SK-N-SH (cell line): Measurements from ENCODE around the gene FGFRL1.

Experiments used
- CTCF ChIP-seq: fragments of 200-600 bp; sonication (generic); IDR thresholded peaks from 2 replicates; pipeline ENCODE4 v1.6.1; 2017; ENCODE audit warnings: antibody characterized with exemption, mild to moderate bottlenecking, moderate library complexity
- EP300 ChIP-seq, 2 experiments: IDR thresholded peaks; 2 replicates each; pipeline versions ENCODE4 v1.4.0 to v1.6.1; 2012; ENCODE audit warnings: borderline replicate concordance in 1 of 2, low read depth in 1 of 2, low read length in 1 of 2
- EZH2phosphoT487 ChIP-seq: fragments of 200-600 bp; sonication (generic); IDR thresholded peaks from 2 replicates; pipeline ENCODE4 v1.6.1; 2017; ENCODE audit warnings: low read depth, mixed run types, mild to moderate bottlenecking, antibody characterized with exemption, moderate library complexity, borderline replicate concordance
- JUND ChIP-seq: IDR thresholded peaks from 2 replicates; pipeline ENCODE4 v1.4.0; 2012
- MAX ChIP-seq: IDR thresholded peaks from 2 replicates; pipeline ENCODE4 v1.4.0; 2012; ENCODE audit warnings: low read depth
- MXI1 ChIP-seq: IDR thresholded peaks from 2 replicates; pipeline ENCODE4 v1.6.1; 2012; ENCODE audit warnings: mild to moderate bottlenecking, low read depth, low read length, improper control_type of control experiment
- POLR2AphosphoS5 ChIP-seq: IDR thresholded peaks from 2 replicates; pipeline ENCODE4 v1.6.1; 2012; ENCODE audit warnings: low read depth, low read length
- RAD21 ChIP-seq: IDR thresholded peaks from 2 replicates; pipeline ENCODE4 v1.6.1; 2012; ENCODE audit warnings: mild to moderate bottlenecking, low read length
- SMC3 ChIP-seq: IDR thresholded peaks from 2 replicates; pipeline ENCODE4 v1.6.1; 2012; ENCODE audit warnings: low read depth, low read length, improper control_type of control experiment
- TAF1 ChIP-seq: IDR thresholded peaks from 2 replicates; pipeline ENCODE4 v1.6.1; 2012; ENCODE audit warnings: low read depth, mild to moderate bottlenecking, low read length, moderate library complexity, borderline replicate concordance
- ZBTB33 ChIP-seq: IDR thresholded peaks from 2 replicates; pipeline ENCODE4 v1.4.0; 2012; ENCODE audit warnings: low read depth, borderline replicate concordance

- TF ChIP-seq SMC3 (no peak), CTCF (no peak), POLR2AphosphoS5 (no peak), EP300 (IDR thresholded peaks at IDR 0.05; ENCODE audit: borderline replicate concordance in 1 of 2, low read depth in 1 of 2, low read length in 1 of 2) (no peak), RAD21 (no peak), TAF1 (no peak), MXI1 (no peak), MAX (no peak), JUND (no peak), ZBTB33 (no peak), EZH2phosphoT487 (no peak)
Measured at GRCh38 chr4:970854-971520, 40.4 kb upstream of the FGFRL1 start.
